Parathyroid adenoma (tissue), 2 donors: Measurements from ENCODE around the gene ITPRID1.

Source experiments
- H2AFZ ChIP-seq: fragments of 300-600 bp; sonication (generic); one replicate; pipeline ENCODE4 v1.7.0; 2017; ENCODE audit warnings: antibody characterized with exemption, mild to moderate bottlenecking
- H3K27ac ChIP-seq: fragments of 300-600 bp; sonication (generic); one replicate; pipeline ENCODE4 v1.7.0; 2017
- H3K27me3 ChIP-seq: fragments of 300-600 bp; sonication (generic); one replicate; pipeline ENCODE4 v1.7.0; 2017; ENCODE audit warnings: low read length; ENCODE audit not compliant: control insufficient read depth, insufficient read depth
- H3K36me3 ChIP-seq: fragments of 300-600 bp; sonication (generic); one replicate; pipeline ENCODE4 v1.7.0; 2017; ENCODE audit warnings: low read length; ENCODE audit not compliant: control insufficient read depth, insufficient read depth
- H3K4me1 ChIP-seq: fragments of 300-600 bp; sonication (generic); one replicate; pipeline ENCODE4 v1.7.0; 2017; ENCODE audit warnings: control low read depth
- H3K4me2 ChIP-seq: fragments of 300-600 bp; sonication (generic); one replicate; pipeline ENCODE4 v1.7.0; 2017; ENCODE audit warnings: low read length
- H3K4me3 ChIP-seq: fragments of 300-600 bp; sonication (generic); one replicate; pipeline ENCODE4 v1.7.0; 2017; ENCODE audit warnings: low read depth, low read length
- H3K79me2 ChIP-seq: fragments of 300-600 bp; sonication (generic); one replicate; pipeline ENCODE4 v1.7.0; 2017; ENCODE audit warnings: control low read depth
- H3K9ac ChIP-seq: fragments of 300-600 bp; sonication (generic); one replicate; pipeline ENCODE4 v1.7.0; 2017; ENCODE audit warnings: mild to moderate bottlenecking
- H3K9me3 ChIP-seq: fragments of 300-600 bp; sonication (generic); one replicate; pipeline ENCODE4 v1.7.0; 2017; ENCODE audit warnings: low read length; ENCODE audit not compliant: control insufficient read depth
- CTCF ChIP-seq: fragments of 300-600 bp; sonication (generic); IDR thresholded peaks from one replicate; pipeline ENCODE4 v1.7.0; 2017; ENCODE audit warnings: antibody characterized with exemption, mild to moderate bottlenecking
- donor health status: primary hyperparathyroidism.

Gene ITPRID1

GRCh38 chr7:31475368-31475767, 38.5 kb upstream of the ITPRID1 start:
- Histone ChIP-seq H3K36me3 (no peaks in the 10 kb centered on the region), H3K4me2 (no peak overlapping the region), H3K4me1 (no peaks in the 10 kb centered on the region), H3K27me3 (no peaks in the 10 kb centered on the region), H3K9ac (no peak overlapping the region), H2AFZ (no peak overlapping the region), H3K27ac (no peak overlapping the region), H3K9me3 (no peaks in the 10 kb centered on the region), H3K4me3 (no peak overlapping the region), H3K79me2 (no peaks in the 10 kb centered on the region)
- no peak for TF ChIP-seq CTCF

- no peak overlapping the region for H3K9ac ChIP-seq
- H2AFZ ChIP-seq, result no peak overlapping the region
- H3K79me2 ChIP-seq, result no peaks in the 10 kb centered on the region
- H3K4me3 ChIP-seq, result no peak overlapping the region
- no peak for TF ChIP-seq CTCF
- no peaks in the 10 kb centered on the region for H3K9me3 ChIP-seq
- H3K27me3 ChIP-seq, result no peaks in the 10 kb centered on the region
- H3K4me2 ChIP-seq, result no peak overlapping the region
- no peak overlapping the region for H3K27ac ChIP-seq
- H3K36me3 ChIP-seq, result no peaks in the 10 kb centered on the region
- no peaks in the 10 kb centered on the region for H3K4me1 ChIP-seq
Observed at GRCh38 chr7:31476073-31476745, 37.7 kb upstream of the ITPRID1 start.

- no peak overlapping the region for H3K27ac ChIP-seq
- no peak overlapping the region for H3K9ac ChIP-seq
- no peak overlapping the region for H3K4me2 ChIP-seq
- no peak overlapping the region for H2AFZ ChIP-seq
- H3K27me3 ChIP-seq, result no peaks in the 10 kb centered on the region
- H3K79me2 ChIP-seq, result no peaks in the 10 kb centered on the region
- no peak overlapping the region for H3K4me3 ChIP-seq
- no peak for TF ChIP-seq CTCF
- H3K4me1 ChIP-seq, result no peaks in the 10 kb centered on the region
- no peaks in the 10 kb centered on the region for H3K9me3 ChIP-seq
- no peaks in the 10 kb centered on the region for H3K36me3 ChIP-seq
Observed at GRCh38 chr7:31476941-31477677, 36.8 kb upstream of the ITPRID1 start.

- H2AFZ ChIP-seq, result no peak overlapping the region
- no peaks in the 10 kb centered on the region for H3K9me3 ChIP-seq
- no peaks in the 10 kb centered on the region for H3K4me1 ChIP-seq
- H3K9ac ChIP-seq, result no peak overlapping the region
- no peaks in the 10 kb centered on the region for H3K79me2 ChIP-seq
- H3K4me2 ChIP-seq, result no peak overlapping the region
- no peak for TF ChIP-seq CTCF
- no peaks in the 10 kb centered on the region for H3K27me3 ChIP-seq
- H3K27ac ChIP-seq, result no peak overlapping the region
- no peak overlapping the region for H3K4me3 ChIP-seq
- no peaks in the 10 kb centered on the region for H3K36me3 ChIP-seq
Observed at GRCh38 chr7:31478018-31478417, 35.9 kb upstream of the ITPRID1 start.
